Left cardiac atrium (tissue), 4 donors: ENCODE data around the gene HDLBP. TPM values are rescaled to one million over a fixed set of nuclear protein-coding genes. Genes with fewer than 3 reads are reported as not detected.
A peak's percentile ranks its signal among the peaks of the same experiment; 100 is the strongest.
"Not testable (repeated sequence)": the region's sequence is repeated elsewhere in the genome, so short reads cannot be mapped to it uniquely, and the experiment has no call there.

Experiments
- ATAC-seq, 2 donors: fragments of 200-7000 bp; cut with Tn5 transposase; one replicate each; pipeline ENCODE4 v1.9.1; 2020; ENCODE audit warnings: mild to moderate bottlenecking in 2 of 2, moderate library complexity in 2 of 2
- DNase-seq: peaks from one replicate; pipeline ENCODE4 v3.0.0-alpha.2; 2020
- intact Hi-C, 2 donors: fragments of 100-400 bp; cut with DNase I; formaldehyde crosslinking; loops; one replicate each; pipeline versions ENCODE4 v1.14.1 to v1.15.1; 2022 to 2023
- total RNA-seq, 2 donors: library from RNA; stranded (reverse); fragmentation: NEBNext Ultra II Directional; extraction: Animal tissue kit (Norgen Biotek cat#: 25700); gene quantifications; one replicate each; pipeline ENCODE4 v1.2.1, GENCODE V29; 2021
- donor health status: DM: no; HTN: yes; CAD: no.
- donor health status: DM: no; HTN: yes; CAD: no; lungs with severe emphysema.
- donor health status: DM: yes; HTN: yes; CAD: no.
- donor health status: Dilated cardiomyopathy.

The HDLBP gene
- total RNA-seq, 2 donors from 2014 or later: 357 to 358 TPM

GRCh38 chr2:241286348-241287090 is 29.0 kb downstream of the HDLBP start:
- intact Hi-C loops: no loop called here
- DNase-seq (no peak), ATAC-seq (no peak)

- no peak for ATAC-seq
- no peak for DNase-seq
- intact Hi-C loops: no loop called here
Measured at GRCh38 chr2:241285596-241285995, 29.9 kb downstream of the HDLBP start.

GRCh38 chr2:241282555-241282954 is 32.9 kb downstream of the HDLBP start:
- DNase-seq (no peak), ATAC-seq (no peak)
- intact Hi-C loops: no loop called here

GRCh38 chr2:241280291-241280690 is 35.2 kb downstream of the HDLBP start:
- DNase-seq (no peak), ATAC-seq (no peak)
- intact Hi-C loops: no loop called here

- intact Hi-C loops: loop anchor here in 1 of 2 donors (5.0 kb wide), 1 partner anchor 32 kb away; no protein-coding TSS in a partner anchor
- DNase-seq (no peak), ATAC-seq (no peak)
Measured at GRCh38 chr2:241279828-241280227, 35.6 kb downstream of the HDLBP start.

GRCh38 chr2:241279413-241279812 is 36.1 kb downstream of the HDLBP start:
- DNase-seq: no peak
- intact Hi-C loops: loop anchor here in 1 of 2 donors (5.0 kb wide), 1 partner anchor 33 kb away; no protein-coding TSS in a partner anchor
- no peak for ATAC-seq

- ATAC-seq, DNase-seq: not testable (repeated sequence)
- intact Hi-C loops: loop anchor here in 1 of 2 donors (5.0 kb wide), 1 partner anchor 34 kb away; no protein-coding TSS in a partner anchor
Measured at GRCh38 chr2:241278306-241278705, 37.2 kb downstream of the HDLBP start.

- ATAC-seq: no peak
- intact Hi-C loops: loop anchor here in 1 of 2 donors (5.0 kb wide), 1 partner anchor 36 kb away; no protein-coding TSS in a partner anchor
- no peak for DNase-seq
Measured at GRCh38 chr2:241275910-241276309, 39.6 kb downstream of the HDLBP start.

GRCh38 chr2:241275504-241275903 is 40.0 kb downstream of the HDLBP start:
- intact Hi-C loops: loop anchor here in 1 of 2 donors (5.0 kb wide), 1 partner anchor 37 kb away; no protein-coding TSS in a partner anchor
- DNase-seq (no peak), ATAC-seq (no peak)

GRCh38 chr2:241274127-241274526 is 41.3 kb downstream of the HDLBP start:
- ATAC-seq: no peak
- intact Hi-C loops: no loop called here
- DNase-seq: no peak

- DNase-seq: no peak
- no peak for ATAC-seq
- intact Hi-C loops: no loop called here
Measured at GRCh38 chr2:241273210-241274020, 42.1 kb downstream of the HDLBP start.

GRCh38 chr2:241272303-241273209 is 42.9 kb downstream of the HDLBP start:
- DNase-seq (peak; percentile 87), ATAC-seq (peak; percentile 84 to 91)
- intact Hi-C loops: no loop called here

- peak; percentile 84 to 93 for ATAC-seq
- intact Hi-C loops: no loop called here
Measured at GRCh38 chr2:241271706-241272302, 43.7 kb downstream of the HDLBP start.

GRCh38 chr2:241270531-241270930 is 44.9 kb downstream of the HDLBP start:
- intact Hi-C loops: no loop called here
- DNase-seq (no peak), ATAC-seq (no peak)

More at GRCh38 chr2:241271706-241272302, 43.7 kb downstream of the HDLBP start:
- DNase-seq: peak; percentile 90

- intact Hi-C loops: no loop called here
- ATAC-seq (no peak), DNase-seq (no peak)
Measured at GRCh38 chr2:241269707-241270520, 45.6 kb downstream of the HDLBP start.

GRCh38 chr2:241268716-241269445 is 46.6 kb downstream of the HDLBP start:
- no peak for DNase-seq
- intact Hi-C loops: no loop called here
- ATAC-seq: no peak

GRCh38 chr2:241268306-241268705 is 47.2 kb downstream of the HDLBP start:
- intact Hi-C loops: no loop called here
- ATAC-seq: no peak
- no peak for DNase-seq
